NCI-H2227 treated with DMSO at 0.1 percent for 48 hours (cell line): ENCODE data around the gene PHLDB3.
A peak's percentile ranks its signal among the peaks of the same experiment; 100 is the strongest.

Source experiments
- DNase-seq: peaks from one replicate; lab custom pipeline; 2025; lab: John Stamatoyannopoulos, UW

PHLDB3 gene

DNA sequence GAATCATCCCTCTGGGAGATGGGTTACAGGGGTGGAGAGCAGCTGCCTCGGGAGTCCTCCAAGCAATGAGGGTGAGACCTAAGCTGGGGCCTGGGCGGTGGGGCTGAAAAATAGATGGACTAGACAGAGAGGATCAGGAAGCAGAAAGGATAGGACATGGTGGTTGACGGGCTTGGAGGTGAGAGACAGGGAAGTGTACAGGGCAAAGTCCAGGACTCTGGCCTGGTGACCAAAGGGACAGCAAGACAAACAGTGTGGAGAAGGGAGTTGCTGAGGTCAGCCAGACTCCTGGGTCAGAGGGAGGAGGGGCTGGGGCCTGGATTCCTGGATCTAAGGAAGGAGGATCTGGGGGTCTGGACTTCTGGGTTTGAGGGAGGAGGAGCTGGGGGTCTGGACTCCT is 5.5 kb downstream of the PHLDB3 start:
- DNase-seq = no peak

DNA sequence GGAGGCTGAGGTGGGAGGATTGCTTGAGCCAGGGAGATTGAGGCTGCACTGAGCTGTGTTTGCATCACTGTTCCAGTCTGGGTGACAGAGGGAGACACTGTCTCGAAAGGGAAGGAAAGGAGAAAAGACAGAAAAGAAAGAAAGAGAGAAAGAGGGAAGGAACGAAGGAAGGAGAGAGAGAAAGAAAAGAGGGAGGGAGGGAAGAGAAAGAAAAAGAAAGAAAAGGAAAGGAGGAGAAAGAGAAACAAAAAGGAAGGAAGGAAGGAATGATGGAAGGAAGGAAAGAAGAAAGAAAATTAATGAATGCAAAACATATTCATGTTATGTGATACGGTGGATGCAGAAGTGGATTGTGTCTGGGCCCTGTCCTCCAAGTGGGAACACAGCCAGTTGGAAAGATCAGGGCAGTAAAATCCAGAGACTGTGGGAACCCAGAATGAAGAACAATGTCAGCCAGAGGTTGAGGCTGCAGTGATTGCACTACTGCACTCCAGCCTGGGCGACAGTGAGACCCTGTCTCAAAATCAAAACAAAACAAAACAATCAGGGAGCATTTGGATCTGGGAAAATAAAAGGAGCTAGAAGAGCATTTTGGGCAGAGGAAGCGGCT is 6.2 kb downstream of the PHLDB3 start:
- no peak for DNase-seq

DNA sequence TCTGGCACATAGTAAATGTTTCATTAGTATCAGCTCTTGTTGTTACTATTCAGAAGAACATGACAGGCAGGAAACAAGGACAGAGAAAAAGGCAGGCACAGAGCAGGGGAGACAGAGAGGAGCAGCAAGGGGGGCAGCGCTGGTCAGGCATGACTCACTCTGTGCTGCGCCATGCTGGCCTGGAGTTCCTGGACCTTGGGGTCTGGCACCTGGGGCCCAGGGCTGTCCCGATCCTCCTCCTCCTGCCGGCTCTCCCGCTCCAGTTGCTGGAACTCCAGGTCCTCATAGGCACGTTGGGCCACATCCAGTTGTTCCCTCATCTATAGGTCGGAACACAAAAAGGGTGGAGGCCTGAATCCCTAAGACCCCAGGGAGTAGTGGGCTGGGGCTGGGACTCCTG is 7.6 kb downstream of the PHLDB3 start:
- no peak for DNase-seq

DNA sequence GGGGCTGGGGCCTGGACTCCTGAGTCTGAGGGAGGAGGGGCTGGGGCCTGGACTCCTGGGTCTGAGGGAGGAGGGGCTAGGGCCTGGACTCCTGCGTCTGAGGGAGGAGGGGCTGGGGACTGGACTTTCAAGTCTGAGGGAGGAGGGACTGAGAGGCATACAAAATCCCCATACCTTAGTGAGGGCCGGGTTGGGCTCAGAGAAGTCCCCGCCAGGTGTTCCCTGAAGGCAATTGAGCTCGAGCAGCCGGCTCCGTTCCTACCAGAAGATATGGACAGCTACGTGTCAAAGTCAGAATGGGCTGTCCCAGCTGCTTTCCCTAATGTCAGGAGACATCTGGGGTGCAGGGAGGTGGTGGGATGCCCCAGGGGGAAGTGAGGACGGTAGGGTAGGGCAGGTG is 9.5 kb downstream of the PHLDB3 start:
- no peak for DNase-seq

- DNase-seq = no peak
Measured at GRCh38 chr19:43490759-43491158, 13.8 kb downstream of the PHLDB3 start.

- no peak for DNase-seq
Measured at GRCh38 chr19:43489979-43490599, 14.5 kb downstream of the PHLDB3 start.

DNA sequence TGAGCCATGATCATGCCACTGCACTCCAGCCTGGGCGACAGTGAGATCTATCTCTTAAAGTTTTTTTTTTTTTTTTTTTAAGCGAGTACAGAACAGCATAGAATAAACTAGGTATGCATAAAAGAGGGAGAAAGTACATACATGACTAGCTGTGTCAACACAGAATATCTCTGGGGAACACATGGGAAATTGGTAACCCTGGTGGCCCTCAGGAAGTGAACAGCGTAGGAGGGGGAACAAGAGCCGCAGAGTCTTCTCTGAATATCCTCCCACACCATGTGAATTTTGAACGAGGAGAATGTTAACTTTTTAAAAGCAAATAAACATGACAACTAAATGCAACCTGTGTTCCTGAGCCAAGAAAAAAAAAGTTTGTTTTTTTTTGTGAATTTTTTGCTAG is 15.2 kb downstream of the PHLDB3 start:
- no peak for DNase-seq

GRCh38 chr19:43488179-43488578 is 16.4 kb downstream of the PHLDB3 start:
- no peak for DNase-seq

DNA sequence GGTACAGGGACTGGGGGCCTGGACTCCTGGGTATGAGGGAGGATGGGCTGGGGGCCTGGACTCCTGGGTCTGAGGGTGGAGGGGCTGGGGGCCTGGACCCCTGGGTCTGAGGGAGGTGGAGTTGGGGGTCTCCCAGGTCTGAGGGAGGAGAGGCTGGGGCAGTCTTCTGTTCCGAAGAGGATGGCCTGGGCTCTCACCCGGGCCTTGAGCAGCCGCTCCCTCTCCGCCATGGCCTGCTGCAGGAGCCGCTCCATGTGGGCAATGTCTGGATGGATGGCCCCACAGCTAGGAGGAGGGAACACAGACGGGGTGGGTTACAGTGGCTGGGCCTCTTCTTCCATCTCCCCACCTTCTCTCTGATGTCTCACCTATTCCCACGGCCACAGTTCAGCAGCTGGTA is 18.1 kb downstream of the PHLDB3 start:
- no peak for DNase-seq

DNA sequence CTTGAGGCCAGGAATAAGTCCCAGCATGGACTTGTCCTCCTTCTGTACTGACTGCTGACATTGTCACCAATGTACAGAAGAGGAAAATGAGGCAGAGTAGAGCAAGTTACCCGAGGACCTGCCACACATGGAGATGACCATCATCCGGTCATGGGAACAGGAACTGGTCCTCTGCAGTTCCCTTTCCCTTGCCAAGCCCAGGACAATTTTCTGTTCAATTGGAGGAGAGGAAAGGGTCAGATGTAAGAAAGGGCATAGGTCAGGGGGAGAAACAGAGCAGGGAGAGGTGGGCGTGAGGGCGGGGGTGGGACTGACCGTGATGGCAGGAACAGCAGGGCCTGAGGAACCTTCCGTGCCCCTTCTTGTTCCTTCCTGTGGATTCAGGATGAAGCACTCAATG is 18.6 kb downstream of the PHLDB3 start:
- DNase-seq = no peak

- DNase-seq = no peak
Measured at GRCh38 chr19:43483281-43483680, 21.3 kb downstream of the PHLDB3 start.

DNA sequence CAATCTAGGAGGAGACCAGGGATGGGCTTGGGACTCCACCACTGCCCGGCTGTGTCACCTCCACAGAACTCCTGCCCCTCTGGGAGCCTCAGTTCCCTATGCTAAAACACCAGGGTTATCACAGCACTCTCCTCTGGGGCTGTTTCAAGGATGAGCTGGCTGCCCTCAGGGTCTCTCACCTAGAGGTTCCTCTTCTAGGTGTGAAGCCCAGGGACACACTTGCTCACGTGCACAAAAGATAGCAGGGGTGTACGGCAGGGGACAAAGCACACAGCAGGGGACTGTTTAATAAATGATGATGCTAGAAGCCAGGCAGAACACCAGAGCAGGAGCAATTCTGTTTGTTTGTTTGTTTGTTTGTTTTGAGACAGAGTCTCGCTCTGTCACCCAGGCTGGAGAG is 22.4 kb downstream of the PHLDB3 start:
- no peak for DNase-seq

- DNase-seq = no peak
Measured at GRCh38 chr19:43481701-43482100, 22.8 kb downstream of the PHLDB3 start.

GRCh38 chr19:43480574-43480973 is 24.0 kb downstream of the PHLDB3 start:
- no peak for DNase-seq

GRCh38 chr19:43479961-43480561 is 24.5 kb downstream of the PHLDB3 start:
- no peak for DNase-seq

DNA sequence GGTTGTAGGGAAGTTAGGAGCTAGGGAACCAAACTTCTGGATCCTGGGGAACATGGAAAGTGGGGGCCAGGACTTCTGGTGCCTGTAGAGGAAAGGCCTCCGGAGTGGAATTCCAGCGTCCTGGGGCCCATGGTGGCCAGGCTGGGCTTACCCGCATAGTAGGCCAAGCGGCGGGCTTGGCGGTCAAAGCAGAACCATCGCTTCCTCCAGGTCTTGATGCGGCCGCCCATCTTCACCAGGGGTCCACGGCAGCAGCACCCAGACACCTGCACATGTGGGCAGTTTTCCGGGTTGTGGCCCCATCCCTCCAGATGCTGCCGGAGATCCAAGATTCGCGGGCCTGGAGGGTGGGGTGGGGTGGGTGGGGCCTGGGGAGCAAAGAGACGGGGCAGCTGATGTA is 25.3 kb downstream of the PHLDB3 start:
- DNase-seq = no peak

- DNase-seq = no peak
Measured at GRCh38 chr19:43478323-43478722, 26.2 kb downstream of the PHLDB3 start.

DNA sequence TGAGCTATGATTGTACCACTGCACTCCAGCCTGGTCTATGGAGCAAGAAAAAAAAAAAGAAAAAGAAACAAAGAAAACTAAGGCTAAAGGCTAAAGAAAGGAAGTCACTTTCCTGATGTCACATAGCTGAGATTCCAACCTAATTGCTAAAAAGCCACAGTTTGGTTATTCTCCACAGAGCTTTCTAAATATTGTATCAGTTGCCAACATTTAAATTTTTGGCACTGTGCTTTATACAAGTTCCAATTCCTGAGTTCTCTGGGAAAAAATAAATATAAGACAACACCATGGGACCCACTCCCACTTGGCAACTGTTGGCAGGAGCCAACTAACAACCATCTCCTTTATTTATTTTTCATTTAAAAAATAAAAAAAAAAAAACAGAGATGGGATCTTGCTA is 27.9 kb downstream of the PHLDB3 start:
- DNase-seq = no peak

GRCh38 chr19:43474986-43475705 is 29.4 kb downstream of the PHLDB3 start:
- peak; percentile 69 for DNase-seq

DNA sequence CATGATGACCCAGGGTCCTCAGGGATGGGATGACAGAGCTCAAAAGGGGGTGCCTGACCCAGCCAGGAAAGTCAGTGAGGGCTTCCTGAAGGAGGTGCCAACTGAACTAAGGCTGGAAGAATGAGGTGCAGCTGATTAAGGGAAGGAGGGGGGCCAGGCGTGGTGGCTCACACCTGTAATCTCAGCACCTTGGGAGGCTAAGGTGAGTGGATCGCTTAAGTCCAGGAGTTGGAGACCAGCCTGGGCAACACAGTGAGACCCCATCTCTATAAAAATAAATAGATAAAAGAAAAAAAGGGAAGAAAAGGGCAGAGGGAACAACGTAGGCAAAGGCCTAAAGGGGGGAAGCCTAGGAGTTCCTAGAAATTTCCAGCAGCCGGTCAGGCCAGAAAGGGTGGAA is 30.1 kb downstream of the PHLDB3 start:
- DNase-seq = no peak

GRCh38 chr19:43471091-43471490 is 33.5 kb downstream of the PHLDB3 start:
- DNase-seq = no peak

- no peak for DNase-seq
Measured at GRCh38 chr19:43470288-43470687, 34.3 kb downstream of the PHLDB3 start.

DNA sequence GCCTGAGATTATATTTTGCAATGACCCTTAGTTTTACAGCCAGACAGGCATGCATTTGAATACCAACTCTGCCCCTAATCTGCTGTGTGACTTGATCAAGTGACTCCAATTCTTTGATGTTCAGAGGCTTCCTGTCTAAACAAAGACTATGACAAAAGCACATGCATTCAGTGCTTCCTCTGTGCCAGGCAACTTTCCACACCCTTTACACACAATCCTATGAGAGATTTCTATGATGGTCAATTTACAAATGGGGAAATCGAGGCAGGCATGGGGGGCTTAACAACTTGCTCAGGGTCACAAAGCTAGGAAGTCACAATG is 35.4 kb downstream of the PHLDB3 start:
- no peak for DNase-seq
